H9 (cell line): ENCODE data around the gene ZNF609. TPM values are rescaled to one million over a fixed set of nuclear protein-coding genes. Genes with fewer than 3 reads are reported as not detected.

Experiments
- DNase-seq: peaks from one replicate; pipeline ENCODE4 v3.0.0-alpha.2; 2017
- H2AFZ ChIP-seq: one replicate; pipeline ENCODE4 v1.6.1; 2013; ENCODE audit warnings: mild to moderate bottlenecking, low read length, control low read depth, moderate library complexity
- H2AK5ac ChIP-seq: 2 replicates; pipeline ENCODE4 v1.6.1; 2013; ENCODE audit warnings: low read length, control low read depth, mixed read lengths; ENCODE audit not compliant: insufficient read length
- H2BK120ac ChIP-seq: one replicate; pipeline ENCODE4 v1.6.1; 2013; ENCODE audit warnings: low read depth, mild to moderate bottlenecking, low read length, control low read depth, inconsistent platforms; ENCODE audit not compliant: poor library complexity, severe bottlenecking
- H2BK12ac ChIP-seq: 2 replicates; pipeline ENCODE4 v1.6.1; 2013; ENCODE audit warnings: low read length, control low read depth, mixed read lengths, low read depth; ENCODE audit not compliant: insufficient read length
- H2BK15ac ChIP-seq: 2 replicates; pipeline ENCODE4 v1.6.1; 2013; ENCODE audit warnings: low read depth, low read length, control low read depth
- H2BK20ac ChIP-seq: one replicate; pipeline ENCODE4 v1.6.1; 2013; ENCODE audit warnings: low read depth, mild to moderate bottlenecking, low read length, control low read depth, inconsistent platforms; ENCODE audit not compliant: poor library complexity, severe bottlenecking
- H2BK5ac ChIP-seq: 2 replicates; pipeline ENCODE4 v1.6.1; 2013; ENCODE audit warnings: low read length, control low read depth, mixed read lengths; ENCODE audit not compliant: insufficient read length
- H3K14ac ChIP-seq: 2 replicates; pipeline ENCODE4 v1.6.1; 2013; ENCODE audit warnings: low read length, control low read depth; ENCODE audit not compliant: insufficient read depth
- H3K18ac ChIP-seq: 2 replicates; pipeline ENCODE4 v1.6.1; 2013; ENCODE audit warnings: low read depth, mild to moderate bottlenecking, mixed read lengths, low read length, control low read depth; ENCODE audit not compliant: insufficient read length
- H3K23ac ChIP-seq: 2 replicates; pipeline ENCODE4 v1.6.1; 2013; ENCODE audit warnings: low read length, control low read depth, mixed read lengths, low read depth; ENCODE audit not compliant: insufficient read length
- H3K23me2 ChIP-seq: 2 replicates; pipeline ENCODE4 v1.6.1; 2013; ENCODE audit warnings: low read depth, mild to moderate bottlenecking, mixed read lengths, low read length, control low read depth; ENCODE audit not compliant: insufficient read length, poor library complexity, severe bottlenecking
- H3K27ac ChIP-seq: 2 replicates; pipeline ENCODE4 v1.5.1; 2013; ENCODE audit warnings: low read length, control low read depth, mixed read lengths, low read depth; ENCODE audit not compliant: insufficient read length
- H3K27me3 ChIP-seq: 2 replicates; pipeline ENCODE4 v1.6.1; 2013; ENCODE audit warnings: low read length, control low read depth, inconsistent platforms; ENCODE audit not compliant: insufficient read depth
- H3K4ac ChIP-seq: 2 replicates; pipeline ENCODE4 v1.6.1; 2013; ENCODE audit warnings: low read depth, mild to moderate bottlenecking, control low read depth, inconsistent platforms, low read length, moderate library complexity
- H3K4me1 ChIP-seq: 2 replicates; pipeline ENCODE4 v1.6.1; 2013; ENCODE audit warnings: low read length, control low read depth, inconsistent platforms; ENCODE audit not compliant: insufficient read depth
- H3K4me2 ChIP-seq: 2 replicates; pipeline ENCODE4 v1.6.1; 2013; ENCODE audit warnings: low read length, control low read depth, mixed read lengths; ENCODE audit not compliant: insufficient read length, insufficient read depth
- H3K56ac ChIP-seq: 2 replicates; pipeline ENCODE4 v1.6.1; 2013; ENCODE audit warnings: low read depth, mild to moderate bottlenecking, mixed read lengths, low read length, control low read depth; ENCODE audit not compliant: insufficient read length
- H3K79me1 ChIP-seq: 2 replicates; pipeline ENCODE4 v1.6.1; 2013; ENCODE audit warnings: low read depth, mild to moderate bottlenecking, moderate library complexity, low read length, control low read depth, inconsistent platforms; ENCODE audit not compliant: insufficient read depth, poor library complexity, severe bottlenecking
- H3K79me2 ChIP-seq: 2 replicates; pipeline ENCODE4 v1.6.1; 2013; ENCODE audit warnings: low read length, control low read depth, inconsistent platforms; ENCODE audit not compliant: insufficient read depth
- H3K9ac ChIP-seq: 2 replicates; pipeline ENCODE4 v1.6.1; 2013; ENCODE audit warnings: low read length, control low read depth, mixed read lengths; ENCODE audit not compliant: insufficient read length; ENCODE audit errors: extremely low read depth
- H3K9me3 ChIP-seq: one replicate; pipeline ENCODE4 v1.6.1; 2013; ENCODE audit warnings: low read depth, low read length, inconsistent platforms; ENCODE audit not compliant: control insufficient read depth
- H3T11ph ChIP-seq: one replicate; pipeline ENCODE4 v1.6.1; 2013; ENCODE audit warnings: mild to moderate bottlenecking, low read length, control low read depth, inconsistent platforms
- H4K20me1 ChIP-seq: one replicate; pipeline ENCODE4 v1.6.1; 2013; ENCODE audit not compliant: control insufficient read depth, insufficient read length, insufficient read depth
- H4K5ac ChIP-seq: 2 replicates; pipeline ENCODE4 v1.6.1; 2013; ENCODE audit warnings: low read depth, mild to moderate bottlenecking, mixed read lengths, low read length, control low read depth; ENCODE audit not compliant: insufficient read length
- H4K8ac ChIP-seq: replicated peaks from 2 replicates; pipeline ENCODE4 v1.6.1; 2013; ENCODE audit warnings: low read length, control low read depth, mixed read lengths, low read depth; ENCODE audit not compliant: insufficient read length
- H4K91ac ChIP-seq: 2 replicates; pipeline ENCODE4 v1.6.1; 2013; ENCODE audit warnings: low read depth, mild to moderate bottlenecking, moderate library complexity, mixed read lengths, low read length, control low read depth; ENCODE audit not compliant: insufficient read length
- H3K27ac Mint-ChIP-seq, 3 experiments: 2 replicates in 2 of 3; 3 replicates in 1 of 3; pipeline ENCODE4 v1.8.0; 2020 to 2021; ENCODE audit warnings: mixed read lengths in 3 of 3, mild to moderate bottlenecking in 1 of 3, moderate library complexity in 1 of 3
- H3K27me3 Mint-ChIP-seq: 2 replicates; pipeline ENCODE4 v1.8.0; 2021; ENCODE audit warnings: low read depth, mild to moderate bottlenecking, moderate library complexity, mixed read lengths
- H3K36me3 Mint-ChIP-seq, 3 experiments: 2 replicates in 2 of 3; 3 replicates in 1 of 3; pipeline ENCODE4 v1.8.0; 2020 to 2021; ENCODE audit warnings: low read depth in 3 of 3, mixed read lengths in 3 of 3; ENCODE audit not compliant: insufficient read depth in 1 of 3
- H3K4me1 Mint-ChIP-seq, 2 experiments: 2 replicates each; pipeline ENCODE4 v1.8.0; 2020; ENCODE audit warnings: mixed read lengths in 2 of 2
- H3K4me3 Mint-ChIP-seq, 2 experiments: 2 replicates in 1 of 2; 3 replicates in 1 of 2; pipeline ENCODE4 v1.8.0; 2020 to 2021; ENCODE audit warnings: mild to moderate bottlenecking in 2 of 2, mixed read lengths in 2 of 2, moderate library complexity in 1 of 2
- H3K9me3 Mint-ChIP-seq, 2 experiments: 2 replicates in 1 of 2; 3 replicates in 1 of 2; pipeline ENCODE4 v1.8.0; 2020; ENCODE audit warnings: mild to moderate bottlenecking in 2 of 2, mixed read lengths in 2 of 2, moderate library complexity in 1 of 2
- CTCF ChIP-seq: fragments of 200-600 bp; sonication (generic); conservative IDR thresholded peaks from 3 replicates; pipeline ENCODE4 v1.8.0; 2021; ENCODE audit warnings: antibody characterized with exemption, mild to moderate bottlenecking
- WGBS: extraction: QIAGEN DNeasy Blood & Tissue Kit; methylation state at CpG from one replicate; pipeline ENCODE4 v1.1.7; 2013; ENCODE audit warnings: missing lambda C conversion rate, low lambda C conversion rate, mixed read lengths; ENCODE audit not compliant: insufficient read length; ENCODE audit errors: extremely low coverage; 5-methylcytosine and 5-hydroxymethylcytosine counted together
- total RNA-seq: library from RNA; stranded (reverse); gene quantifications from 2 replicates; pipeline ENCODE4 v1.2.1, GENCODE V29; 2021

Gene ZNF609
- total RNA-seq, 1 experiment from 2014 or later = 45.3 TPM

GRCh38 chr15:64583519-64583918 is 123.1 kb downstream of the ZNF609 start:
- Histone ChIP-seq H4K20me1 (no peaks in the 10 kb centered on the region), H3K23me2 (no peaks in the 10 kb centered on the region), H2BK120ac (no peak overlapping the region), H3K14ac (no peak overlapping the region), H3K18ac (no peak overlapping the region), H2BK5ac (no peak overlapping the region), H3K79me1 (peaks cover 9% of the 10 kb centered on the region), H4K8ac (no peak overlapping the region), H3K23ac (no peak overlapping the region), H3K27ac (no peak overlapping the region), H3K79me2 (peaks cover 11% of the 10 kb centered on the region; the same call in 1 of the 2 replicates), H4K5ac (no peak overlapping the region), H2BK20ac (no peak overlapping the region), H2AK5ac (no peak overlapping the region), H3K56ac (no peak overlapping the region), H3K9ac (no peak overlapping the region), H3K4ac (no peak overlapping the region), H2AFZ (no peak overlapping the region), H3K4me1 (no peaks in the 10 kb centered on the region; the same call in 1 of the 2 replicates), H3K4me2 (no peak overlapping the region), H2BK15ac (no peak overlapping the region), H2BK12ac (no peak overlapping the region), H3K9me3 (no peaks in the 10 kb centered on the region), H4K91ac (no peak overlapping the region), H3T11ph (no peak overlapping the region), H3K27me3 (no peaks in the 10 kb centered on the region)
- H3K4me1 Mint-ChIP-seq = peaks cover 13% of the 10 kb centered on the region in 2 experiments
- no CpG with 5 or more reads among the region's 4 CpGs for WGBS
- no peak for TF ChIP-seq CTCF
- no peak overlapping the region for H3K4me3 Mint-ChIP-seq
- no peaks in the 10 kb centered on the region for H3K27me3 Mint-ChIP-seq
- H3K27ac Mint-ChIP-seq = peak overlapping the region in 2 of 3 experiments; percentile 55 to 76; a peak in 4 of 7 replicates
- peaks cover 3 to 4% (median 4%) of the 10 kb centered on the region in 3 experiments; a peak in 4 of 7 replicates for H3K36me3 Mint-ChIP-seq
- DNase-seq = no peak
- peaks cover 3 to 4% of the 10 kb centered on the region in 2 experiments; a peak in 1 of 5 replicates for H3K9me3 Mint-ChIP-seq
